Hepatocyte (in vitro differentiated cells): ENCODE measurements around the gene ZBTB7A.

Source experiments
- CTCF ChIP-seq: fragments of 200-600 bp; sonication (generic); IDR thresholded peaks from 2 replicates; pipeline ENCODE4 v1.5.1; 2016; ENCODE audit warnings: antibody characterized with exemption, mild to moderate bottlenecking; ENCODE audit not compliant: poor library complexity
- EZH2 ChIP-seq: fragments of 200-600 bp; sonication (generic); IDR thresholded peaks from 2 replicates; pipeline ENCODE4 v1.6.1; 2016; ENCODE audit warnings: antibody characterized with exemption, mild to moderate bottlenecking, borderline replicate concordance

DNA sequence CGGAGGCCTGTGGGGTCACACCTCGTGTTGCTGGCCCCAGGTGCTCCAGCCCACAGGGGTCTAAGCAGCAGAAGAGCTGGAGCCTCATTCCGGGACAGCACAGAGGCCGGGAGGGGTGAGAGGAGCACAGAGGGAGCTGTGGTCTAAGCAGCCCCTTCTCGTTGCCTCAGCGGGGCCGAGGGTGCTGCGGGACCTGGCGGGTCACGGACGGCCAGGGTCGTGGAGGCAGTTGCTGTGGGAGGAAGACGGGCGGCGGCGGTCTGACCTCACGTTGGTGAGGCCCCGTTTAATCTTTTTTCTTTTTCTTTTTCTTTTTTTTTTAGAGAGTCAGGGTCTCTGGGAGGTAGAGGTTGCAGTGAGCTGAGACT, 37.5 kb downstream of the ZBTB7A start:
- TF ChIP-seq CTCF: no peak
- TF ChIP-seq EZH2: no peak
